ENCODE measurements around the gene MMP14. TPM values are rescaled to one million over a fixed set of nuclear protein-coding genes. Genes with fewer than 3 reads are reported as not detected.

MMP14 gene
- polyA plus RNA-seq, 1 donor, result 108 TPM

DNA sequence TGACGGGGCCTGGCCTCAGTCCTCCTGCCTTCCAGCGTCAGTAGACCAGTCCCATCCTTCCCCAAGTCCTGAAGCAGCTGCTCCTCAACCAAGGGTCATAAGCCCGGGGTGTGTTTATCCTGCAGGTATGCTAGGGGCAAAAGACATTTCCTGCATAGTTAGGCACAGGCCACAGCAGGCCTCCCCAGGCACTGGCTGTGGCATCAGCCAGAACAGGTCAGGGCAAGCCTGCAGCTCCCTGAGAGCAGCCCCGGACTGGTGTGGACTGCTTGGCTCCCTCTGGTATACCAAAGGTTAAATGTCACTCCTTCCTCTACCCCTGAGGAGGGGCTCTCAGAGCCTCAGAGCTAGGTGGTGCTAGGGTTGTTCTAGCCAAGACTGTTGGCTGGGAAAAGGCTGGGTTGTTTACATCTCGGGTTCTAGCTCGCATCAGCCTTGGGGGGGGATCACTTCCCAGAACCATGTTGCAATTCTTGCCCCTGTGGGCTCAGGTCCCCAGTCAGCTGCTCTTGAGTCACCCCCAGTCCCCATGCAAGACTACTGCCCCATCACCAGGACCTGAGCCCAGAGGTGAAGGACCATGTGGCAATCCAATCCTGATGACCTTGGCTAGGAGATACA, 2.9 kb downstream of the MMP14 start:
- no CpG with 5 or more reads among the region's 6 CpGs for WGBS (ENCODE audit: insufficient coverage, low lambda C conversion rate)
- peaks cover 19% of the 10 kb centered on the region for H3K4me1 ChIP-seq (ENCODE audit: control insufficient read depth, insufficient read depth, low read length)
- peak overlapping the region; percentile 98 for H3K4me3 ChIP-seq (ENCODE audit: low read length)
- H3K27ac ChIP-seq (ENCODE audit: low read length), result peak overlapping the region; percentile 95
- peaks cover 51% of the 10 kb centered on the region for H3K36me3 ChIP-seq (ENCODE audit: control insufficient read depth, insufficient read depth, low read length)
- no peaks in the 10 kb centered on the region for H3K27me3 ChIP-seq (ENCODE audit: control insufficient read depth, insufficient read depth, low read length)
- peaks cover 4% of the 10 kb centered on the region for H3K9me3 ChIP-seq (ENCODE audit: control insufficient read depth, low read depth, low read length)
- DNase-seq, result no peak

DNA sequence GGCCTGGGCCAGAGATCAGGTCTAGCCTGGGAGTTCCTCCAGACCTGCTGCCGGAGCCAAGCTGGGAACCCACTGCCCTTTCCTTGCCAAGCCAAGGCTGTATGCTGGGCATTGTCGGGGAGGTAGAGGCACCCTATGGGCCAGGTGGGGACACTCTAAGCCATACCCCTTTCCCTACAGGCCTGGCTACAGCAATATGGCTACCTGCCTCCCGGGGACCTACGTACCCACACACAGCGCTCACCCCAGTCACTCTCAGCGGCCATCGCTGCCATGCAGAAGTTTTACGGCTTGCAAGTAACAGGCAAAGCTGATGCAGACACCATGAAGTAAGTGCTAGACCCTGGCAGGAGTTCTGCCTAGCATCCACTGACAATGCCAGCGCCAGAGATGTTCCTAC, 4.9 kb downstream of the MMP14 start:
- H3K9me3 ChIP-seq (ENCODE audit: control insufficient read depth, low read depth, low read length), result peaks cover 4% of the 10 kb centered on the region
- H3K4me1 ChIP-seq (ENCODE audit: control insufficient read depth, insufficient read depth, low read length), result peaks cover 16% of the 10 kb centered on the region
- WGBS (ENCODE audit: insufficient coverage, low lambda C conversion rate), result no CpG with 5 or more reads among the region's 9 CpGs
- DNase-seq, result no peak
- no peak overlapping the region for H3K4me3 ChIP-seq (ENCODE audit: low read length)
- H3K36me3 ChIP-seq (ENCODE audit: control insufficient read depth, insufficient read depth, low read length), result peaks cover 64% of the 10 kb centered on the region
- H3K27me3 ChIP-seq (ENCODE audit: control insufficient read depth, insufficient read depth, low read length), result no peaks in the 10 kb centered on the region
- H3K27ac ChIP-seq (ENCODE audit: low read length), result no peak overlapping the region

DNA sequence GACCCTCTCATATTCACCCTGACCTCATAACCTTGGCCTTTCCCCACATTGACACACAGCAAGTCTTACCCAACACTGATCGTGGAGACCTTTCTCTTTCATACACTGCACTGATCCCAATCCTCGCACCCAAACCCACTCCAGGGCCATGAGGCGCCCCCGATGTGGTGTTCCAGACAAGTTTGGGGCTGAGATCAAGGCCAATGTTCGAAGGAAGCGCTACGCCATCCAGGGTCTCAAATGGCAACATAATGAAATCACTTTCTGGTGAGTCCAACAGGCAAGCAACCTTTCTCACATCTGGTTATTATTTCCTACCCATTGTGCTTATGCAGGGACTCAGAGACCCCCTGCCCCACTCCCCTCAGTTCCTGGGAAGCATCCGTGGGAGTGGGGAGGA, 5.4 kb downstream of the MMP14 start:
- Histone ChIP-seq H3K27ac (ENCODE audit: low read length) (no peak overlapping the region), H3K4me3 (ENCODE audit: low read length) (no peak overlapping the region), H3K4me1 (ENCODE audit: control insufficient read depth, insufficient read depth, low read length) (peaks cover 16% of the 10 kb centered on the region), H3K27me3 (ENCODE audit: control insufficient read depth, insufficient read depth, low read length) (no peaks in the 10 kb centered on the region), H3K36me3 (ENCODE audit: control insufficient read depth, insufficient read depth, low read length) (peaks cover 69% of the 10 kb centered on the region), H3K9me3 (ENCODE audit: control insufficient read depth, low read depth, low read length) (peaks cover 4% of the 10 kb centered on the region)
- DNase-seq, result no peak
- WGBS (ENCODE audit: insufficient coverage, low lambda C conversion rate), result 100% methylated on average over 1 of the region's 8 CpGs

DNA sequence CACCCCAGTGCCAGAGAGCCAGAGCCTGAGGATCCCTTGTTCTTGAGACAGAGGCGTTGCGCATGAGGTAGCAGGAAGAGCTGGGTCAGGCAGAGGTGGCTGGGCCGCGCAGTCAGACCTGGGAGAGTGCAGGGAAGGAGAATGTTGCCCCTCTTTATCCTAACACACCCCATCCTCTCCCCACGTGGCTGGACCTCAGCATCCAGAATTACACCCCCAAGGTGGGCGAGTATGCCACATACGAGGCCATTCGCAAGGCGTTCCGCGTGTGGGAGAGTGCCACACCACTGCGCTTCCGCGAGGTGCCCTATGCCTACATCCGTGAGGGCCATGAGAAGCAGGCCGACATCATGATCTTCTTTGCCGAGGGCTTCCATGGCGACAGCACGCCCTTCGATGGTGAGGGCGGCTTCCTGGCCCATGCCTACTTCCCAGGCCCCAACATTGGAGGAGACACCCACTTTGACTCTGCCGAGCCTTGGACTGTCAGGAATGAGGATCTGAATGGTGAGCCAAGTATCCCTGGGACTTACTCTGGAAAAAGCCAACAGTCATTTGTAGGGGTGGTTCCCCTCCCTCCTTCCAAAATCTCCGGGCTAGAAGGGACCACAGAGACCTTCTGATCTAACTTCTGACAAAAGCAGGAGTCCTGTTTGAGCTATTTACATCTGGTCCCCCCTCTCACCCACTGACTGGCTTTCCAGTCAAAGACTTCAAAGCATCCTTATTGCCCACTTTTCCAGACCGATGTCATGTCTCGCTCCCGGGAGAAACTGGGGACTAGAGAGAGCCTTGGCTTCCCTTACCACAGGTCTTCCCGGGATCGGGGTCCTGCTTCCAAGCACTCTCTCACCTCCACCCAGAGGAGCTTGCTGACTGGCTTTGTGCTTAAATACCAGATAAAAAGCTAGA, 6.1 kb downstream of the MMP14 start:
- Histone ChIP-seq H3K4me1 (ENCODE audit: control insufficient read depth, insufficient read depth, low read length) (peaks cover 16% of the 10 kb centered on the region), H3K27me3 (ENCODE audit: control insufficient read depth, insufficient read depth, low read length) (no peaks in the 10 kb centered on the region), H3K36me3 (ENCODE audit: control insufficient read depth, insufficient read depth, low read length) (peaks cover 70% of the 10 kb centered on the region), H3K4me3 (ENCODE audit: low read length) (no peak overlapping the region), H3K9me3 (ENCODE audit: control insufficient read depth, low read depth, low read length) (peaks cover 2% of the 10 kb centered on the region), H3K27ac (ENCODE audit: low read length) (no peak overlapping the region)
- no peak for DNase-seq
- 93% methylated on average over 6 of the region's 28 CpGs for WGBS (ENCODE audit: insufficient coverage, low lambda C conversion rate)

DNA sequence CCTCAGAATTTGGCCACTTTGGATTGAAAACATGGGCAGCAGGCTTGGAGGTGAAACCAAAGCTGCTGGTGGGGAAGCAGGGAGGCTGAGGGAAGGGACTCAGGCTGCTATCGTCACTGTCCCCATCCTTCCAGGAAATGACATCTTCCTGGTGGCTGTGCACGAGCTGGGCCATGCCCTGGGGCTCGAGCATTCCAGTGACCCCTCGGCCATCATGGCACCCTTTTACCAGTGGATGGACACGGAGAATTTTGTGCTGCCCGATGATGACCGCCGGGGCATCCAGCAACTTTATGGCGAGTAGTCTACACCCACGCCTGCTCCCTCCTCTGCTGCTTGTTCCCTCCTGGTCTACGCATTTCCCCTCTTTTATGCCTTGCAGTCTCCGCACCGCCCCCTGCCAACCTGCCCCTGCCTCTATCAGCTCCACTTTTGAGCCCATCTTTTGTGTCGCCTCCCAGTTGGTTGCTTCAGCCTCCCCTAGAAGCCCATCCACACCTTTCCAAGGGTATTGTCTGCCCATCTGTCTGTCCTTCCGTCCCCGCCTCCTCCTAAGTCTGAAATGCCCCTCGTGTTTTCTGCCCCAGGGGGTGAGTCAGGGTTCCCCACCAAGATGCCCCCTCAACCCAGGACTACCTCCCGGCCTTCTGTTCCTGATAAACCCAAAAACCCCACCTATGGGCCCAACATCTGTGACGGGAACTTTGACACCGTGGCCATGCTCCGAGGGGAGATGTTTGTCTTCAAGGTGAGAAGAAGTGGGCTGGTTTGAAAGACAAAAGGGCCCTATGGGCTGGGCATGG, 6.9 kb downstream of the MMP14 start:
- Histone ChIP-seq H3K36me3 (ENCODE audit: control insufficient read depth, insufficient read depth, low read length) (peaks cover 70% of the 10 kb centered on the region), H3K27ac (ENCODE audit: low read length) (no peak overlapping the region)
- no peak for DNase-seq

DNA sequence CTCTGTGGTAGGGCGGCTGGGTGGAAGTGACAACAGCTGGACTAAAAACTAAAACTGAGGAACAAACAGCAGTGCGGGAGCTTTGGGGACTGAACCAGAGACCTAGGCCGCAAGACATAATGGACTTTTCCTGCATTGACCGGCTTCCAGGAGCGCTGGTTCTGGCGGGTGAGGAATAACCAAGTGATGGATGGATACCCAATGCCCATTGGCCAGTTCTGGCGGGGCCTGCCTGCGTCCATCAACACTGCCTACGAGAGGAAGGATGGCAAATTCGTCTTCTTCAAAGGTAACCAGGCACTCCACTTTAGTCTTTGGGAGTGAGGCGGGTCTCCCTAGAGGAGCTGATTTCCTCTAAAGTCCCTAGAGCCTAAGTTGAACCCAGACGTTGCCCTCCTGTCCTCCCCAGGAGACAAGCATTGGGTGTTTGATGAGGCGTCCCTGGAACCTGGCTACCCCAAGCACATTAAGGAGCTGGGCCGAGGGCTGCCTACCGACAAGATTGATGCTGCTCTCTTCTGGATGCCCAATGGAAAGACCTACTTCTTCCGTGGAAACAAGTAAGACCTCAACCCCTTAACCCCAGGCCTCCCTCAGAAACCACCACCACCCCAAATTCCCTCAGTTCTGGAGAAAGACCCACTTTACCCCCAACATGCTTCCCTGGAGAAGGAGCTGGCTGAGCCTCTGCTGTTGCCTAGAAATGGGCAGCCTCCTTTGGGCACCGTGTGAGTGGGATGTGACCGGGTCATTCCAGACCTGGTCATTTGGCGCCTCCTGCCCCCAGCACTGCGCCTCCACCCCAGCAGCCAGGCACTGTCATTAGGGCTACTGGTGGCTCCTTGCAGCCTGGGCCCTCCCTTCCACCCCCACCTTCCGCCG, 8.1 kb downstream of the MMP14 start:
- no peaks in the 10 kb centered on the region for H3K27me3 ChIP-seq (ENCODE audit: control insufficient read depth, insufficient read depth, low read length)
- H3K4me1 ChIP-seq (ENCODE audit: control insufficient read depth, insufficient read depth, low read length), result peaks cover 12% of the 10 kb centered on the region
- H3K9me3 ChIP-seq (ENCODE audit: control insufficient read depth, low read depth, low read length), result no peaks in the 10 kb centered on the region
- no CpG with 5 or more reads among the region's 22 CpGs for WGBS (ENCODE audit: insufficient coverage, low lambda C conversion rate)
- H3K27ac ChIP-seq (ENCODE audit: low read length), result no peak overlapping the region
- H3K36me3 ChIP-seq (ENCODE audit: control insufficient read depth, insufficient read depth, low read length), result peaks cover 65% of the 10 kb centered on the region
- DNase-seq, result no peak
- no peak overlapping the region for H3K4me3 ChIP-seq (ENCODE audit: low read length)

More for the DNA sequence above, 6.9 kb downstream of the MMP14 start:
- Histone ChIP-seq H3K27me3 (ENCODE audit: control insufficient read depth, insufficient read depth, low read length) (no peaks in the 10 kb centered on the region), H3K9me3 (ENCODE audit: control insufficient read depth, low read depth, low read length) (no peaks in the 10 kb centered on the region), H3K4me3 (ENCODE audit: low read length) (no peak overlapping the region), H3K4me1 (ENCODE audit: control insufficient read depth, insufficient read depth, low read length) (peaks cover 18% of the 10 kb centered on the region)
- whole genome bisulfite sequencing (ENCODE audit: insufficient coverage, low lambda C conversion rate), result no CpG with 5 or more reads among the region's 21 CpGs

DNA sequence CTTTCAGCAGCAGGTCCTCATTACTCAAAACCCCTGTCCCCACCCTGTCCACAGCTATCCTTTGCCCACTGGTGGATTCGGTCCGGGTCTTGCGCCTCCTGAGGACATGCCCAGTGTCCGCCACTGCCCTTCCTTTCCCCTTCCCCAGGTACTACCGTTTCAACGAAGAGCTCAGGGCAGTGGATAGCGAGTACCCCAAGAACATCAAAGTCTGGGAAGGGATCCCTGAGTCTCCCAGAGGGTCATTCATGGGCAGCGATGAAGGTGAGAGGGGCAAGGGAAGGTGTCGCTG, 8.7 kb downstream of the MMP14 start:
- no peaks in the 10 kb centered on the region for H3K9me3 ChIP-seq (ENCODE audit: control insufficient read depth, low read depth, low read length)
- DNase-seq, result no peak
- H3K36me3 ChIP-seq (ENCODE audit: control insufficient read depth, insufficient read depth, low read length), result peaks cover 64% of the 10 kb centered on the region
- H3K27ac ChIP-seq (ENCODE audit: low read length), result no peak overlapping the region
- H3K27me3 ChIP-seq (ENCODE audit: control insufficient read depth, insufficient read depth, low read length), result no peaks in the 10 kb centered on the region
- WGBS (ENCODE audit: insufficient coverage, low lambda C conversion rate), result 80% methylated on average over 1 of the region's 9 CpGs
- H3K4me3 ChIP-seq (ENCODE audit: low read length), result no peak overlapping the region
- peaks cover 13% of the 10 kb centered on the region for H3K4me1 ChIP-seq (ENCODE audit: control insufficient read depth, insufficient read depth, low read length)

DNA sequence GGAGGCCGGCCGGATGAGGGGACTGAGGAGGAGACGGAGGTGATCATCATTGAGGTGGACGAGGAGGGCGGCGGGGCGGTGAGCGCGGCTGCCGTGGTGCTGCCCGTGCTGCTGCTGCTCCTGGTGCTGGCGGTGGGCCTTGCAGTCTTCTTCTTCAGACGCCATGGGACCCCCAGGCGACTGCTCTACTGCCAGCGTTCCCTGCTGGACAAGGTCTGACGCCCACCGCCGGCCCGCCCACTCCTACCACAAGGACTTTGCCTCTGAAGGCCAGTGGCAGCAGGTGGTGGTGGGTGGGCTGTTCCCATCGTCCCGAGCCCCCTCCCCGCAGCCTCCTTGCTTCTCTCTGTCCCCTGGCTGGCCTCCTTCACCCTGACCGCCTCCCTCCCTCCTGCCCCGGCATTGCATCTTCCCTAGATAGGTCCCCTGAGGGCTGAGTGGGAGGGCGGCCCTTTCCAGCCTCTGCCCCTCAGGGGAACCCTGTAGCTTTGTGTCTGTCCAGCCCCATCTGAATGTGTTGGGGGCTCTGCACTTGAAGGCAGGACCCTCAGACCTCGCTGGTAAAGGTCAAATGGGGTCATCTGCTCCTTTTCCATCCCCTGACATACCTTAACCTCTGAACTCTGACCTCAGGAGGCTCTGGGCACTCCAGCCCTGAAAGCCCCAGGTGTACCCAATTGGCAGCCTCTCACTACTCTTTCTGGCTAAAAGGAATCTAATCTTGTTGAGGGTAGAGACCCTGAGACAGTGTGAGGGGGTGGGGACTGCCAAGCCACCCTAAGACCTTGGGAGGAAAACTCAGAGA, 9.6 kb downstream of the MMP14 start:
- Histone ChIP-seq H3K27ac (ENCODE audit: low read length) (no peak overlapping the region), H3K4me1 (ENCODE audit: control insufficient read depth, insufficient read depth, low read length) (peaks cover 19% of the 10 kb centered on the region), H3K9me3 (ENCODE audit: control insufficient read depth, low read depth, low read length) (no peaks in the 10 kb centered on the region), H3K36me3 (ENCODE audit: control insufficient read depth, insufficient read depth, low read length) (peaks cover 59% of the 10 kb centered on the region), H3K4me3 (ENCODE audit: low read length) (no peak overlapping the region), H3K27me3 (ENCODE audit: control insufficient read depth, insufficient read depth, low read length) (no peaks in the 10 kb centered on the region)
- no CpG with 5 or more reads among the region's 26 CpGs for WGBS (ENCODE audit: insufficient coverage, low lambda C conversion rate)
- no peak for DNase-seq

DNA sequence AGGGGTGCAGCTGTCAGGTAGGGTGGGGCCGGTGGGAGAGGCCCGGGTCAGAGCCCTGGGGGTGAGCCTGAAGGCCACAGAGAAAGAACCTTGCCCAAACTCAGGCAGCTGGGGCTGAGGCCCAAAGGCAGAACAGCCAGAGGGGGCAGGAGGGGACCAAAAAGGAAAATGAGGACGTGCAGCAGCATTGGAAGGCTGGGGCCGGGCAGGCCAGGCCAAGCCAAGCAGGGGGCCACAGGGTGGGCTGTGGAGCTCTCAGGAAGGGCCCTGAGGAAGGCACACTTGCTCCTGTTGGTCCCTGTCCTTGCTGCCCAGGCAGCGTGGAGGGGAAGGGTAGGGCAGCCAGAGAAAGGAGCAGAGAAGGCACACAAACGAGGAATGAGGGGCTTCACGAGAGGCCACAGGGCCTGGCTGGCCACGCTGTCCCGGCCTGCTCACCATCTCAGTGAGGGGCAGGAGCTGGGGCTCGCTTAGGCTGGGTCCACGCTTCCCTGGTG, 10.5 kb downstream of the MMP14 start:
- Histone ChIP-seq H3K27ac (ENCODE audit: low read length) (no peak overlapping the region), H3K4me1 (ENCODE audit: control insufficient read depth, insufficient read depth, low read length) (peaks cover 27% of the 10 kb centered on the region), H3K36me3 (ENCODE audit: control insufficient read depth, insufficient read depth, low read length) (peaks cover 51% of the 10 kb centered on the region), H3K27me3 (ENCODE audit: control insufficient read depth, insufficient read depth, low read length) (no peaks in the 10 kb centered on the region), H3K4me3 (ENCODE audit: low read length) (no peak overlapping the region), H3K9me3 (ENCODE audit: control insufficient read depth, low read depth, low read length) (no peaks in the 10 kb centered on the region)
- DNase-seq, result no peak
- whole genome bisulfite sequencing (ENCODE audit: insufficient coverage, low lambda C conversion rate), result no CpG with 5 or more reads among the region's 11 CpGs
